Mucosa of stomach (tissue), 1 donor: ENCODE results near the gene PKP2.
A peak's percentile ranks its signal among the peaks of the same experiment; 100 is the strongest.

Source experiments
- H3K27me3 ChIP-seq: one replicate; pipeline ENCODE4 v1.7.0; 2013; ENCODE audit warnings: mild to moderate bottlenecking, low read length; ENCODE audit not compliant: control insufficient read depth, insufficient read depth
- H3K36me3 ChIP-seq: one replicate; pipeline ENCODE4 v1.7.0; 2013; ENCODE audit warnings: low read length; ENCODE audit not compliant: control insufficient read depth, insufficient read depth
- H3K4me1 ChIP-seq: one replicate; pipeline ENCODE4 v1.7.0; 2013; ENCODE audit warnings: mild to moderate bottlenecking, low read length; ENCODE audit not compliant: control insufficient read depth, insufficient read depth
- H3K4me3 ChIP-seq: one replicate; pipeline ENCODE4 v1.7.0; 2013; ENCODE audit warnings: low read length
- H3K9ac ChIP-seq: one replicate; pipeline ENCODE4 v1.7.0; 2013; ENCODE audit warnings: mild to moderate bottlenecking, low read length, moderate library complexity
- H3K9me3 ChIP-seq: one replicate; pipeline ENCODE4 v1.7.0; 2013; ENCODE audit warnings: mild to moderate bottlenecking, low read length, moderate library complexity; ENCODE audit not compliant: control insufficient read depth
- donor health status: Pancreatic carcinoma.

The PKP2 gene

GRCh38 chr12:32907166-32907565 is 10.6 kb upstream of the PKP2 start:
- Histone ChIP-seq H3K36me3 (no peaks in the 10 kb centered on the region), H3K9ac (no peak overlapping the region), H3K4me3 (no peak overlapping the region), H3K9me3 (no peaks in the 10 kb centered on the region), H3K27me3 (no peaks in the 10 kb centered on the region), H3K4me1 (peaks cover 22% of the 10 kb centered on the region)

- peaks cover 22% of the 10 kb centered on the region for H3K4me1 ChIP-seq
Measured at GRCh38 chr12:32906399-32907165, 10.0 kb upstream of the PKP2 start.

GRCh38 chr12:32903763-32904162 is 7.2 kb upstream of the PKP2 start:
- Histone ChIP-seq H3K9me3 (no peaks in the 10 kb centered on the region), H3K36me3 (no peaks in the 10 kb centered on the region), H3K4me3 (no peak overlapping the region), H3K4me1 (peaks cover 29% of the 10 kb centered on the region), H3K27me3 (no peaks in the 10 kb centered on the region), H3K9ac (no peak overlapping the region)

More at GRCh38 chr12:32906399-32907165, 10.0 kb upstream of the PKP2 start:
- Histone ChIP-seq H3K9me3 (no peaks in the 10 kb centered on the region), H3K9ac (no peak overlapping the region), H3K36me3 (no peaks in the 10 kb centered on the region), H3K4me3 (no peak overlapping the region), H3K27me3 (no peaks in the 10 kb centered on the region)

- H3K9me3 ChIP-seq = no peaks in the 10 kb centered on the region
- no peak overlapping the region for H3K4me3 ChIP-seq
- H3K36me3 ChIP-seq = no peaks in the 10 kb centered on the region
- H3K4me1 ChIP-seq = peaks cover 33% of the 10 kb centered on the region
- H3K27me3 ChIP-seq = no peaks in the 10 kb centered on the region
- H3K9ac ChIP-seq = no peak overlapping the region
Measured at GRCh38 chr12:32903318-32903717, 6.7 kb upstream of the PKP2 start.

- H3K36me3 ChIP-seq = no peaks in the 10 kb centered on the region
- no peak overlapping the region for H3K9ac ChIP-seq
- H3K9me3 ChIP-seq = no peaks in the 10 kb centered on the region
- H3K4me1 ChIP-seq = peaks cover 37% of the 10 kb centered on the region
- no peak overlapping the region for H3K4me3 ChIP-seq
- H3K27me3 ChIP-seq = no peaks in the 10 kb centered on the region
Measured at GRCh38 chr12:32902287-32902997, 5.9 kb upstream of the PKP2 start.

GRCh38 chr12:32901553-32901952 is 5.0 kb upstream of the PKP2 start:
- H3K4me1 ChIP-seq = peaks cover 35% of the 10 kb centered on the region
- no peaks in the 10 kb centered on the region for H3K36me3 ChIP-seq
- H3K4me3 ChIP-seq = no peak overlapping the region
- no peaks in the 10 kb centered on the region for H3K27me3 ChIP-seq
- H3K9ac ChIP-seq = no peak overlapping the region
- H3K9me3 ChIP-seq = no peaks in the 10 kb centered on the region

- peaks cover 4% of the 10 kb centered on the region for H3K27me3 ChIP-seq
- H3K4me1 ChIP-seq = peaks cover 34% of the 10 kb centered on the region
- H3K4me3 ChIP-seq = peak overlapping the region; percentile 63
- H3K9me3 ChIP-seq = no peaks in the 10 kb centered on the region
- peak overlapping the region; percentile 68 for H3K9ac ChIP-seq
- H3K36me3 ChIP-seq = no peaks in the 10 kb centered on the region
Measured at GRCh38 chr12:32897687-32898573, 1.4 kb upstream of the PKP2 start.

- no peaks in the 10 kb centered on the region for H3K36me3 ChIP-seq
- no peaks in the 10 kb centered on the region for H3K9me3 ChIP-seq
- H3K4me1 ChIP-seq = peaks cover 40% of the 10 kb centered on the region
- H3K27me3 ChIP-seq = peaks cover 4% of the 10 kb centered on the region
- peak overlapping the region; percentile 68 for H3K9ac ChIP-seq
- H3K4me3 ChIP-seq = peak overlapping the region; percentile 63
Measured at GRCh38 chr12:32897281-32897610, 669 bp upstream of the PKP2 start.

- H3K4me3 ChIP-seq = peak overlapping the region; percentile 25
- peaks cover 4% of the 10 kb centered on the region for H3K27me3 ChIP-seq
- H3K4me1 ChIP-seq = peaks cover 53% of the 10 kb centered on the region
- H3K36me3 ChIP-seq = no peaks in the 10 kb centered on the region
- H3K9ac ChIP-seq = peak overlapping the region; percentile 74
- H3K9me3 ChIP-seq = no peaks in the 10 kb centered on the region
Measured at GRCh38 chr12:32895688-32896431, 717 bp downstream of the PKP2 start.

GRCh38 chr12:32894566-32894965 is 2.0 kb downstream of the PKP2 start:
- Histone ChIP-seq H3K9me3 (no peaks in the 10 kb centered on the region), H3K36me3 (no peaks in the 10 kb centered on the region), H3K27me3 (peaks cover 4% of the 10 kb centered on the region), H3K9ac (no peak overlapping the region), H3K4me3 (peak overlapping the region; percentile 9), H3K4me1 (peaks cover 61% of the 10 kb centered on the region)

- H3K4me1 ChIP-seq = peaks cover 53% of the 10 kb centered on the region
- H3K9ac ChIP-seq = no peak overlapping the region
- no peaks in the 10 kb centered on the region for H3K9me3 ChIP-seq
- H3K36me3 ChIP-seq = no peaks in the 10 kb centered on the region
- H3K4me3 ChIP-seq = no peak overlapping the region
- peaks cover 4% of the 10 kb centered on the region for H3K27me3 ChIP-seq
Measured at GRCh38 chr12:32893458-32893857, 3.1 kb downstream of the PKP2 start.
